ENCODE results near the gene ACAT2.
"Not testable (repeated sequence)": the region's sequence is repeated elsewhere in the genome, so short reads cannot be mapped to it uniquely, and the experiment has no call there.

Gene ACAT2

DNA sequence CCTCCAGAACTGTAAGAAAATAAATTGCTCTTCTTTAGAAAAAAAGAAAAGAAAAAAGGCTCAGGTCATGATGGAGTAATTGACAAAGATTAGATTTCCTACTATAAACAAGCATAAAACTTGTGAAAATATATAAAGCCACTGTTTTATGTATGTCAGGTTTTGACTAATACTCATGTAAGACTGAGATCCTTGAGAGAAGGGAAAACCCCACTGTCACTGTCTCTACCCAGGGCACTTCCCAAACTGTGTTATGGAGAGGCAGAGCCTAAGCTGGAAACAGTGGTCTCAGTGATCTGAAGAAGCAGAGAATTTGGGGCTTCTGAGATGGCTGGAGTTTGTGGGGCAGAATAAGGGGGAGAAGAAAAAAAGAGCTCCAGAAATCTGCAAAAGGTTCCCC is 7.6 kb downstream of the ACAT2 start:
- DNase-seq (ENCODE audit: low read depth, low spot score): no peak

DNA sequence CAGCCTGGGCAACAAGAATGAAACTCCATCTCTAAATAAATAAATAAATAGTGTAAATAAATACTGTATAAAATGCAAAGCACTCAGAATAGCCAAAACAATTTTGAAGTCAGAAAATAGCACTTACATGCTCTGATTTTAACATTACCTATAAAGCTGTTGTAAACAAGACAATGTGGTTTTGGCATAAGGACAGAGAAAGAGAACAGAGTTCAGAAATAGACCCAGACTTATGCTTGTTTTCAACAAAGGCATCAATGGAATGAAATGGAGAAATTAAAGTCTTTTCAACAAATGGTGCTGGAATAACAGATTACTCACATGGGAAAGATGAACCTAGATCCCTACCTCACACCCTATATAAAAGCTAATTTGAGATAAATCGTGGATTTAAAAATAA is 10.4 kb downstream of the ACAT2 start:
- no peak for DNase-seq (ENCODE audit: low read depth, low spot score)

DNA sequence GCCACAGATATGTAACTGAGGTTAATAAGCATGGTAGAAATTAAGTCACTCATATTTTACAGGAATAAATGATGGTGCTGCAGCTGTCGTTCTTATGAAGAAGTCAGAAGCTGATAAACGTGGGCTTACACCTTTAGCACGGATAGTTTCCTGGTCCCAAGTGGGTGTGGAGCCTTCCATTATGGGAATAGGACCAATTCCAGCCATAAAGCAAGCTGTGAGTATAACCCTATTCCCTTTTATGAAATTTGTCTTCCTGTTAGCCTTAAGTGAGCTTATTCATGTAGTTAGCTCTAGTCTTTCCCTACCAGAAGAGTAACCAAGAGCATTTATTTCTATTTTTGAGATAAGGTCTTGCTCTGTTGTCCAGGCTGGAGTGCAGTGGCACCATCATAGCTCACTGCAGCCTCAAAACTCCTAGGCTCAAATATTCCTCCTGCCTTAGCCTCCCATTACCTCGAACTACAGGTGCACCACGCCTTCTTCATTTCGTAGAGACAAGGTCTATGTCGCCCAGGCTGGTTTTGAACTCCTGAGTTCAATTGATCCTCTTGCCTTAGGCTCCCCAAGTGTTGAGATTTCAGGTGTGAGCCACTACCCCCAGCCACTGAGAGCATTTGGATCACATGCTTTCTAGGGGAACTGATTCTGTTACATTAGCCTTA is 15.5 kb downstream of the ACAT2 start:
- DNase-seq (ENCODE audit: low read depth, low spot score): no peak

DNA sequence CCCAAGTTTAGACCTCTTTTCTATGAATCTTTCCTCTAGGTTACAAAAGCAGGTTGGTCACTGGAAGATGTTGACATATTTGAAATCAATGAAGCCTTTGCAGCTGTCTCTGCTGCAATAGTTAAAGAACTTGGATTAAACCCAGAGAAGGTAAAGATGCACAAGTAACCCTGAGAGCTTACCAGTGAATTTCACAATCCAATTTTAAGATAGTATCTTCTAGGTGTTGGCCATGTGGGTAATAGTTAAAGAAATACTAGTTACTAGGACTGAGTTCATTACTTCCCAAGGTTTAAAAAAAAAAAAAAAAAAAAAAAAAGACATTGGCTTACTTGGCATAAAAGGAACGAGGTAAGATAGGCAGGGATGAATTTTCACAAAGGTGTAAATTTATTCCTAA is 16.3 kb downstream of the ACAT2 start:
- no peak for DNase-seq (ENCODE audit: low read depth, low spot score)

DNA sequence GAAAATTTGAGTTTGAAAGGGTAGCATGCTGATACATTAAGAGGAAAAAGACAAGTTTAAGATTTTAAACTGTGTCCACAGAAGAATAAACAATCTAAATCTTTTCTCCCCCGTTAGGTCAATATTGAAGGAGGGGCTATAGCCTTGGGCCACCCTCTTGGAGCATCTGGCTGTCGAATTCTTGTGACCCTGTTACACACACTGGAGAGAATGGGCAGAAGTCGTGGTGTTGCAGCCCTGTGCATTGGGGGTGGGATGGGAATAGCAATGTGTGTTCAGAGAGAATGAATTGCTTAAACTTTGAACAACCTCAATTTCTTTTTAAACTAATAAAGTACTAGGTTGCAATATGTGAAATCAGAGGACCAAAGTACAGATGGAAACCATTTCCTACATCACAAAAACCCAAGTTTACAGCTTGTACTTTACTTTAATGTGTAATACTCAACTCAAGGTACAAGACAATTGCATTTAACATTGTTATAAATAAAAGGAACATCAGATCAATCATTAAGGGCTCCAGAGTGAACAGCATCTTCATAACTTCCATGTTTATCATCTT is 16.8 kb downstream of the ACAT2 start:
- DNase-seq (ENCODE audit: low read depth, low spot score): no peak

DNA sequence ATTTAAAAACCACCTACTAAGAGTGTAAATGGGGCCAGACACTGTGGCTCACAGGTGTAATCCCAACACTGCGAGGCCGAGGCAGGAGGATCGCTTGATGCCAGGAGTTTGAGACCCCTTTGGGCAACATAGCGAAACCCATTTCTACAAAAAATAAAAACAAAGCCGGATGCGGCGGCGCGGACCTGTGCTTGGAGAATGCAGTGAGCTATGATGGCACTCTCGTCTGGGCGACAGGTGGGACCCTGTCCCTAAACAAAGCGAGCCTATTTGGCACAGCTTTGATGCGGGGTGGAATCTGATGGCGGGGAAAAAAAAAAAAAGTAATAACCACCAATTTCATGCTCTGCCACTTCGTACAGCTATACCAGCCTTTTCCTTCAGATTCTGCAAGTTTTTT is 26.4 kb downstream of the ACAT2 start:
- no peak for DNase-seq (ENCODE audit: low read depth, low spot score)

DNA sequence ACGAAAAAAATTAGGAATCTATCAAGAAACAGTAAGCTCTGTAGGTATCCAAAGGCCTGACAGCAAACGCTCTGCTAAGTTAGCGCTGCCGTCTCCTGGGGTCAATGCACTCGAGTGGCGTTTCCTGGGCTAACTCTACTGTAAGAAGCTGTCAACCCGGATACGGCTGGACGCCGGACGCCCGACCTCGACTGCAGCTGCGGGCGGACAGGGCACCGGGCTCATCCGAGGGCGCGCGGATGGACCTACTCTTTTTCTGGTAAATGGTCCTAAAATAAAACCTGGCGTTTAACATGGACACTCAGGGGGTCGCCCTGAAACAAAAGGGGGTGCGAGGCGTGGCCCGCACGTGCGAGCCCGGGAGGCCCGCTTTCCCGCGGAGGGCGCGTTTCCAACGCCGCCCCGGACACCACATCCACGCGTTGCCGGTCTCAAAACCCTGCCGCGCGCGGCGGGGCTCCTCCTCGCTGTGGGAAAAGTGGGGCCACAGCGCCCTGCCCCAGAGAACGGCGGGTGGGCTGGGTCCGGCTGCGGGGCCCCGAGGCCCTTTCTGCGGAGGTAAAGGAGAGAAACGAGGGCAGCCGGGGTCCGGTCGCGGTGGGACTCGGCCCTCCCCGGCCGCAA is 27.0 kb downstream of the ACAT2 start:
- DNase-seq (ENCODE audit: low read depth, low spot score): no peak

DNA sequence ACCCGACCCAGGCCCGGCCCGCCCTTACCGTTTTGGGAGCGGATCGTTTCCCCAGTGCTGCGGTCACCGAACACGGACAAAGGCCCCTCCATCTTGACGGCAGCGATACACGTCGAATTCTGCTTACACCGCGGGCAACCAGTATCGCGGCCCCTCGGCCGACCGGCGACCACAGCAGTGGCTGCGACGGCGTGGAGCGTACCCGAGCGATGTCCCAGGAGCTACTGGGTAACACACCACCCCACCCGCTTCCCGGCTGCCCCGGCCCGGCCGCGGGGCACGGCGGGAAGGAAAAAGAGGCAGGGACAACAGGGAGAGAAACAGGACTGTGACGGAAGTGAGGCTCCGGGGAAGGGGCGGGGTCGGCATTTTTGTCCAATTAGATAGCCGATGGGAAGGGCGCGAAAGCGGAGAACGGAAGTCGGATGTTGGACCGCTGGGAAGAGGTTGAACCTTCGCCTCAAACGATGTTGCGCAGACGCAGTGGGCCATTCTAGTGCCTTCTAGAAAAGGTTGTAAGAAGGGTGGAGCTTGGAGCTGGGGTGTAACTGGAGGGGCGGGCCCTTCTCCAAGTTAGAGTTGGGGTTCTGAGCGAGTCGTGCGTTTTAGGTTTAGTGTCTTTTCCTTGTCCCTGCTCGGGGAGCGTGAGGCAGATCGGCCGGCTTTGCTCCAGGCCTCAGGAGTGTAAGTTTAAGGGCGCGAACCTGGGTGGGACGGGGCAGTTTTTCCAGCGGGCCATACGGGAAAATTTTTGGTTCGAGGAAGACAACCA is 27.7 kb downstream of the ACAT2 start, which contains the start of gene TCP1:
Gene TCP1 (minus strand): TSS at position 226 of the 772 bp plus-strand sequence. CDS start 134 bp downstream, at position 92.
- DNase-seq (ENCODE audit: low read depth, low spot score): peak; percentile 99

DNA sequence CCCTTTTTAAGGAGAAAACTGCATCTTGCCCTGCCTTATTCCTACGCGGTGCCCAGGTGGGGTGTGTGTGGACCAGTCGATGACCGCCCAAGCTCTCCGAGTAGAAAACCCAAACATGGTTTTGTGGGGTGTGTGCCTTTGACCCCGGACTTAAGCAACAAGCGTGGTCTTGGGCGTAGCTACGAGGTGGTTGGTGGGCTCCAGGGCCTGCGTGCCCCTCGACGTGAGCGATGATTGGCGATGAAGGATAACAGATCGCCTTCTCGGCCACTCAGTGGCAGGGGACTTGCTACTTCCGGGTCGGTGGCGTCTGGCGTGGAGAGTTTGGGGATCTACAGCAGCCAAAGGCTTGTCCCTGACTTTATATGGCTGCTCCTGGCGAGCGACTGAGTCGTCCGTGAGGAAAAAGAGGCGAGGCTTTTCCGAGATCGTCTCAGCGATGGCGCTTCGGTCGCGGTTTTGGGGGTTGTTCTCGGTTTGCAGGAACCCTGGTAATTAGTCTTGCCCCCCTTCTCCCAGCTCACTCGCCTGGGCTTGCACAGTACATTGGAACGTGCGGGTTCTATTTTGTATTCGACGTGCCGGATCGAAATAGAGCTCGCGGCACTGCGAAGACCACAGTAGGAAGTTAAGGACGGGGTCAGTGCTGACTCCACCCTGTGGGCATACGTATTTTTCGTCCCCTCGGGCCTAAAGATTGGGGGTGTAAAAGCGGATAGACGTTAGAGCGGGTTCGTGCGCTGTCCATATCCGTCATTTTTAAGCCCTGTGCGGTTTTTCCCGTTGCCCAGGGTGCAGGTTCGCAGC is 28.5 kb downstream of the ACAT2 start, which contains the start of gene MRPL18:
Gene MRPL18 (plus strand): TSS at position 319 of the 807 bp plus-strand sequence. CDS start 121 bp downstream, at position 440.
- DNase-seq (ENCODE audit: low read depth, low spot score): peak; percentile 94

DNA sequence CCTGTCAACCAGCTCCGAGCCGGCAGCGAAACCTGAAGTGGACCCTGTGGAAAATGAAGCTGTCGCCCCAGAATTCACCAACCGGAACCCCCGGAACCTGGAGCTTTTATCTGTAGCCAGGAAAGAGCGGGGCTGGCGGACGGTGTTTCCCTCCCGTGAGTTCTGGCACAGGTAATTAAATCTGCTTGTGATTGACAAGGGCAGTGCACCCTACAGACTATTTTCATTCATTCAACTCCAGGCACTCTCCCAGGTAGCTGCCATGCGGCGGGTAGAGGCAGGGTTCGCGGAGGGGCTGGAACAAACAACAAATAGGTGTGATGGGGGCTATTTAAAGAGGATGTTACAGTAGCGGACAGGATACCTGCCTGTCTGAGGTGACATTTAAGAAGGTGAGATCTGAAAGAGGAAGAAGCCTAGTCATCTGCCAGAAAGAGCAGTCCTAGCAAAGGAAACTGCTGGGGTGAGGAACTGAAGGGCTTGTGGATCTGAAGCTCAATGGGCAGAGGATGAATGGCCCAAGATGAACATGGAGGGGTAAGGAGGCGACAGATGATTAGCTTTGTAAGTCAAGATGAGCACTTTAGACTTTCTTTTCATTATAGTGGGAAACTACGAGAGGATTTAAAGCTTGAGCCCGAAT is 29.2 kb downstream of the ACAT2 start:
- DNase-seq (ENCODE audit: low read depth, low spot score): no peak

DNA sequence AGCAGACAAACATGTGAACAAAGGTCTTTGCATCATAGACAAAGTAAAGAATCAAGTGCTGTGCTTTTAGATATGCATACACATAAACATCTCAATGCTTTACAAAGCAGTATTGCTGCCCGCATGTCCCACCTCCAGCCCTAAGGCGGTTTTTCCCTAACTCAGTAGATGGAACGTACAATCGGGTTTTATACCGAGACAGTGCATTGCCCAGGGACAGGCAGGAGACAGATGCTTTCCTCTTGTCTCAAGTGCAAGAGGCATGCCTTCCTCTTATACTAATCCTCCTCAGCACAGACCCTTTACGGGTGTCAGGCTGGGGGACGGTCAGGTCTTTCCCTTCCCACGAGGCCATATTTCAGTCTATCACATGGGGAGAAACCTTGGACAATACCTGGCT is 33.1 kb downstream of the ACAT2 start:
- not testable (repeated sequence) for DNase-seq (ENCODE audit: low read depth, low spot score)

DNA sequence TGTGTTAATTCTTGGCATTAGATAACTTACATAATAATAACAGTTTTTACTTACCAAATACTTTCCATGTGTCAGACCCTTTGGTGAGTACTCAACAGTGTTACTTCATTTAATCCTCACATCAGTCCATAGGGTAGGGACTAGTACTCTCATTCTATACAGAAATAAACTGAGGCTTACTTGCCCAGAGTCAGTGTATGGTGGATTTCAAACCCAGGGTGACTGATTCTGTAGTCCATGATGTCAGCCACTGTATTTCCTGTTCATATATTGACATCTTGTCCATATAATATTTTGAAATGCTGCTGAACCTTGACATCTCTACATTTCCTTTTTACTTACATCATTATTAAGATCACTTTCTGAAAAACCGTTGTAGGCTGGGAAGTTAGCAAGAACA is 35.7 kb downstream of the ACAT2 start:
- DNase-seq (ENCODE audit: low read depth, low spot score): no peak

DNA sequence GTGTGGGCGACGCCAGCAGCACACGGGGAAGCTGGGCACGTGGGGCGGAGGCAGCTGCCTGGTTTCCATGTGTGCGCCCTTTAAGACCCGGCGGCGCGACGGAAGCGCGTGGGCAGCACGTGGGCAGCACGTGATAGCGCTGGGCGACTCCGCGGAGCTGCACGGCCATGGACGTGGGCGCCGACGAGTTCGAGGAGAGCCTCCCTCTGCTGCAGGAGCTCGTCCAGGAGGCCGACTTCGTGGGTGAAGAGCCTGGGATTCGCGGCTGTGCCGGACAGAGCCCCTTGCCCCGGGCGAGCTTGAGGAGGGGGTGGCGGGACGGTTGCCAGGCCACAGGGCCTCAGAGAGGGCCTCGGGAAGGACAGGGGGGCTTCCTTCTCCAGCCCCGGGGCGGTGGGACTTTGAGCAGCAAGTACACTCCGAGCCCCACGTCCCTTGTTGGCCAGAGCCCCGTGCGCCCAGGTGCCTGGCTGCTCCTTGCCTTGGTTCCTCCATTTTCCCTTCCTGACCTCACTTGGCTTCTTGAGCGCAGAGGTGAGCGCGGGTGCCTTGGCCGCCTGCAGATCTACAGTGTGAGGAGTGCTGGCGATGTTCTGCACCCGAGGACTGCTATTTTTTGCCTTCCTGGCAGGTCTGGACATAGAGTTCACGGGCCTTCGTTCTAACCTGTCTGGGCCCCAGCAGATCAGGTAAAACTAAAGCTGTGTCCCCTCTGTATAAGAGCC is 38.5 kb downstream of the ACAT2 start, which contains the start of gene PNLDC1:
Gene PNLDC1 (plus strand): TSS at position 136 of the 725 bp plus-strand sequence. CDS start 32 bp downstream, at position 168.
- no peak for DNase-seq (ENCODE audit: low read depth, low spot score)

DNA sequence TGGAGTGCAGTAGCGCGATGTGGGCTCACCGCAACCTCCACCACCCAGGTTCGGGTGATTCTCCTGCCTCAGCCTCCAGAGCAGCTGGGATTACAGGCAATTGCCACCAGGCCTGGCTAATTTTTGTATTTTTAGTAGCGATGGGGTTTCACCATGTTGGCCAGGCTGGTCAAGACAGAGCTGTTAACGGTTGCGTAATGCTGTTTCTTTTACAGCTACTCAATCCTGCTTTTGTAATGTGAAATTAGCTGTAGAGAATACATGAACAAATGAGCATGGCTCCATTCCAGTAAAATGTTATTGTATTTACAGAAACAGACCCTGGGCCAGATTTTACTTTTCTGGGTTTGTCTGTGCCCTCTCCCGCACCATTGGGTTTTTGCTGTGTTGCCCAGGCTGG is 40.1 kb downstream of the ACAT2 start:
- DNase-seq (ENCODE audit: low read depth, low spot score): no peak

DNA sequence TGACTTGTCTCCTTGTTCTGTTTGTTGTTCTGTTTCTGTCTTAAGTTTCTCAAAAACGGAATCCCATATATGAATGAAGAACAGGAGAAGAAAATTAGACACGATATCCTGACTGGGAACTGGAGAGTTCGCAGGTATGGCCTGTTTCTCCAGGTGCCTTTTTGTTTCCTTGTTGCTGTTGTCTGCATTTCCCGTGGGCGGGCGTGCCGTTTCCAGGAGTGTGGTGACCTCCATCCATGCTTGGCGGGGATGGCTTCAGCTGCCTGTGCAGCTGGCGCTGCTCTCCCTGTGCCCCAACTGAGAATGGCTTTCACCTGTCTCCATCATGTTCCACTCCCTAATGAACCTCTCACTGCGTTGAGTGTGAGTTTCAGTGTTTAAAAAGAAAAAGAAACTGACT is 42.7 kb downstream of the ACAT2 start:
- no peak for DNase-seq (ENCODE audit: low read depth, low spot score)

DNA sequence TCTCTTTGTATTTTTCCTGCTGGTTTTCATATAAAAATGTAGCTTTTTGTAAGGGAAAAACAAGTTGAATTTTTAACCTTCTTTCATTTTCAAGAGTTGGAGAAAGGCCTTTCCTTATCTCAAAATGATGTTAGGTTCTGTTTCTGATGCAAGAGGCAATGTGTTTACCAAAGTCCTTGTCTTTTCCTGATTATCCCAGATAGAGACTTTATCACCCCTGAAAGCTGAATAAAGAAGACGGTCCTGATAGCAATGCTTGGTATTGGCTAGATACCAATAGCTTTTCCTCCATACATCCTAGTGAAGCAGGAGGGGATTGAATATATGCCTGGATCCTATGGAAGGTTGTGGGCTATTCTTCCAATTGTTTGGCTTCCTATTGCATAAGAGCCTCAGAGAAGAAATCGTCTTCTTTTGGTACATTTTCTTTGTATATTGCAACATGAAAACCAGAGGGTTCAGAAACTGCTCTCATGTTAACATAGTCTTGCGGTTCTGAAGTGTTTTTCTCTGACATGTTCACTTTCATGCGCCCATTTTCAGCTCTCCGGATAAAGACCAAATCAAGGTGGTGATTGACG is 43.7 kb downstream of the ACAT2 start:
- DNase-seq (ENCODE audit: low read depth, low spot score): no peak

DNA sequence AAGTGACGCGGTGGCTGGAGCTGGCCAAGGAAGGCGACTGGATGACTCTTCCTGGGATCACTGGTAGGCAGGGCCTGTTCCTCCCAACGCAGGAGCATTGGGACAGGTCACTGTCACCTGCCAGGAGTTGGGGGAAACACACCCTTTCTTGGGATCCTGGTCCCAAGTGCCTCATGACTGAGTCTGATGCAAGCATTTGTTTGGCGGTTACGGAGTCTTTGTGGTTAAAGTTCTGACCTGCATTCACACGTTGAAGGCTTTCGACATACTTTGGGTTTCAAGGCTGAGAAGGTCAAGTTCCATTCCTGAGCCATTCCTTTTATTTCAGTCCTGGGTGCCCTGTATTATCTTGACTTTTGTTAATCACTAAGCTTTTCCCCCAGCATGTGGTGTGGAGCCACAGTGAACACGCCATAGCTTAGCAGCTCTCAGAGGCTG is 44.2 kb downstream of the ACAT2 start:
- DNase-seq (ENCODE audit: low read depth, low spot score): no peak

DNA sequence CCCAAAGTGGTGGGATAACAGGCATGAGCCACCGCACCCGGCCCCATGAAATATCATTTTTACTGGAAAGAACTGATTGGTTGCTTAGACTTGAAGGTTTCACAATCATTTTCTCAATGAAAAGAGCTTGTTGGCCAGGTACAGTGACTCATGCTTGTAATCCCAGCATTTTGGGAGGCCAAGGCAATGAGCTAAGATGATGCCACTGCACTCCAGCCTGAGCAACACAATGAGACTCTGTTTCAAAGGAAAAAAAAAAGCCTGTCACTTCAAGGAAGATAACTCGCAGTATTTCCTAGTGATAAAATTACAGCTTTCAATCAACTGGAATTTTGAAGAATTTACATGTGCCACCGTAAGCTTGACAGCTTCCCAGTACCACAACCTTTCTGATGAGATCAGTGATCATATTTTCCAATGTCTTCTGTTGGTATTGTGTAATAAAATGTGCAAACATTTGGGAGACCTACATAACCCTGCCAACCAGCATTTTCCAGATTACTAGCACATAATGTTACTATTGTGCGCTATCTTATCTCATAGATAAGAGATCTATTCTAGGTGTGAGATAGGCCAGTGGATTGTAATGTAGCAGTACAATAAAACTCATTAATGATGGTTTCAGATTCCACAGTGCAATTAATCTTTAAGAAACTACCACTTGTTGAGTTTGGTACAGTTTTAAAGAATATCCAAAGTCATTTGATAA is 45.5 kb downstream of the ACAT2 start:
- no peak for DNase-seq (ENCODE audit: low read depth, low spot score)

DNA sequence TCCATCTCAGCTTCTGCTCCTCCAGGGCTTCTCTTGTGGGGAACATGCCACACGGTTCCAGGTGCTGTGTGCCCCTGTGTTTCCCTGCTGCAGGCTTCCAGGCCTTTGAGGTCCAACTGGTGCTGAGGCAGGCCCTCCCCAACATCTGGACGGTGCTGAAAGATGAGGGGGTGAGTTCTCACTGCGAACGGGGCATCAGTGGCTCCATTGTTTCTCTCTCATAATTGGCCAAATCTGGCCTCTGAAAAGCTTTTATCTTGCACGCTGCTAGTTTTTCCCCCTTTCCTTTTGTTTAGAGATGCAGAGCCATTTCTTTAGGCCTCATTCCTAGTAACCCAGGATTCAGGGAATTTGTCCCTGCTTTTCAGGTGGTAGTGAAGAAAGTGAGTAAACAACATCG is 46.8 kb downstream of the ACAT2 start:
- DNase-seq (ENCODE audit: low read depth, low spot score): no peak
